ENCODE results near the gene NACC1.

The NACC1 gene

GRCh38 chr19:13097033-13097462 is 21.0 kb upstream of the NACC1 start:
- TF ChIP-seq POLR2A (IDR thresholded peaks at IDR 0.05; ENCODE audit: extremely low read depth, insufficient read length) (no peak), CTCF (IDR thresholded peaks at IDR 0.05; ENCODE audit: low read depth, low read length) (no peak), MYC (IDR thresholded peaks at IDR 0.05; ENCODE audit: low read depth, low read length) (no peak), MAX (IDR thresholded peaks at IDR 0.05; ENCODE audit: low read depth, low read length) (no peak)
- peak overlapping the region; percentile 66 for H3K4me3 ChIP-seq (ENCODE audit: low read depth, low read length)
- peak; percentile 34 for DNase-seq (ENCODE audit: low read depth)

GRCh38 chr19:13097463-13098258 is 20.4 kb upstream of the NACC1 start:
- DNase-seq (ENCODE audit: low read depth): peak; percentile 89
- TF ChIP-seq MYC (IDR thresholded peaks at IDR 0.05; ENCODE audit: low read depth, low read length): 0 out of 2 replicates have a peak, but pooled peaks have one; percentile 4
- no peak; the same call in 1 of the 2 replicates for TF ChIP-seq MAX (IDR thresholded peaks at IDR 0.05; ENCODE audit: low read depth, low read length)
- H3K4me3 ChIP-seq (ENCODE audit: low read depth, low read length): peak overlapping the region; percentile 66

- H3K4me3 ChIP-seq (ENCODE audit: low read depth, low read length): peak overlapping the region; percentile 71
- TF ChIP-seq POLR2A (IDR thresholded peaks at IDR 0.05; ENCODE audit: extremely low read depth, insufficient read length): no peak
- TF ChIP-seq CTCF (IDR thresholded peaks at IDR 0.05; ENCODE audit: low read depth, low read length): no peak
- no peak for TF ChIP-seq MAX (IDR thresholded peaks at IDR 0.05; ENCODE audit: low read depth, low read length)
- TF ChIP-seq MYC (IDR thresholded peaks at IDR 0.05; ENCODE audit: low read depth, low read length): no peak
- peak; percentile 90 for DNase-seq (ENCODE audit: low read depth)
These were observed 19.6 kb upstream of the NACC1 start for GRCh38 chr19:13098277-13099072.

- peak overlapping the region; percentile 98 for H3K4me3 ChIP-seq (ENCODE audit: low read depth, low read length)
- TF ChIP-seq POLR2A (IDR thresholded peaks at IDR 0.05; ENCODE audit: extremely low read depth, insufficient read length) (peak; percentile 49), MYC (IDR thresholded peaks at IDR 0.05; ENCODE audit: low read depth, low read length) (peak; percentile 94), CTCF (IDR thresholded peaks at IDR 0.05; ENCODE audit: low read depth, low read length) (no peak), MAX (IDR thresholded peaks at IDR 0.05; ENCODE audit: low read depth, low read length) (peak; percentile 81)
- peak; percentile 96 for DNase-seq (ENCODE audit: low read depth)
These were observed 18.7 kb upstream of the NACC1 start for GRCh38 chr19:13099073-13099999.

- H3K4me3 ChIP-seq (ENCODE audit: low read depth, low read length): peak overlapping the region; percentile 98
- peak; percentile 74 for DNase-seq (ENCODE audit: low read depth)
- peak; percentile 17; the same call in 1 of the 2 replicates for TF ChIP-seq MAX (IDR thresholded peaks at IDR 0.05; ENCODE audit: low read depth, low read length)
- no peak for TF ChIP-seq CTCF (IDR thresholded peaks at IDR 0.05; ENCODE audit: low read depth, low read length)
These were observed 18.0 kb upstream of the NACC1 start for GRCh38 chr19:13100031-13100588.

All from NB4 (cell line).